ENCODE data around the gene NAV3. TPM values are rescaled to one million over a fixed set of nuclear protein-coding genes. Genes with fewer than 3 reads are reported as not detected.

Gene NAV3
- total and polyA plus RNA-seq, 4 donors = 1.6 to 12.5 (median 5.6) TPM

- H3K4me1 ChIP-seq (ENCODE audit: control insufficient read depth in 5 of 5, insufficient read depth in 5 of 5, low read length in 5 of 5) = peaks cover 0 to 20% (median 4%) of the 10 kb centered on the region in 5 donors
- no peak overlapping the region for H3K27ac ChIP-seq (ENCODE audit: low read depth in 1 of 2, low read length in 1 of 2)
- ATAC-seq (ENCODE audit: insufficient read depth, low FRiP score) (no peak), DNase-seq (peak in 2 of 3 donors; percentile 83 to 85)
- H3K27me3 ChIP-seq (ENCODE audit: control insufficient read depth in 3 of 3, insufficient read depth in 3 of 3, low read length in 2 of 3) = no peaks in the 10 kb centered on the region
- WGBS, 2 donors = 57 to 59% methylated on average over 2 of the region's 2 CpGs
- no peaks in the 10 kb centered on the region for H3K36me3 ChIP-seq (ENCODE audit: control insufficient read depth in 4 of 4, insufficient read depth in 4 of 4, low read length in 4 of 4)
- H3K4me3 ChIP-seq = no peak overlapping the region
- H3K9me3 ChIP-seq (ENCODE audit: control insufficient read depth in 4 of 4, insufficient read depth in 3 of 4, low read length in 3 of 4) = no peaks in the 10 kb centered on the region
- no peak overlapping the region for H3K9ac ChIP-seq (ENCODE audit: insufficient read depth in 1 of 2, low read length in 2 of 2)
- TF ChIP-seq, protein P1, sequence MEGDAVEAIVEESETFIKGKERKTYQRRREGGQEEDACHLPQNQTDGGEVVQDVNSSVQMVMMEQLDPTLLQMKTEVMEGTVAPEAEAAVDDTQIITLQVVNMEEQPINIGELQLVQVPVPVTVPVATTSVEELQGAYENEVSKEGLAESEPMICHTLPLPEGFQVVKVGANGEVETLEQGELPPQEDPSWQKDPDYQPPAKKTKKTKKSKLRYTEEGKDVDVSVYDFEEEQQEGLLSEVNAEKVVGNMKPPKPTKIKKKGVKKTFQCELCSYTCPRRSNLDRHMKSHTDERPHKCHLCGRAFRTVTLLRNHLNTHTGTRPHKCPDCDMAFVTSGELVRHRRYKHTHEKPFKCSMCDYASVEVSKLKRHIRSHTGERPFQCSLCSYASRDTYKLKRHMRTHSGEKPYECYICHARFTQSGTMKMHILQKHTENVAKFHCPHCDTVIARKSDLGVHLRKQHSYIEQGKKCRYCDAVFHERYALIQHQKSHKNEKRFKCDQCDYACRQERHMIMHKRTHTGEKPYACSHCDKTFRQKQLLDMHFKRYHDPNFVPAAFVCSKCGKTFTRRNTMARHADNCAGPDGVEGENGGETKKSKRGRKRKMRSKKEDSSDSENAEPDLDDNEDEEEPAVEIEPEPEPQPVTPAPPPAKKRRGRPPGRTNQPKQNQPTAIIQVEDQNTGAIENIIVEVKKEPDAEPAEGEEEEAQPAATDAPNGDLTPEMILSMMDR (IDR thresholded peaks at IDR 0.05; ENCODE audit: control extremely low read depth, extremely low read depth) = no peak
Observed at GRCh38 chr12:77946541-77947061, 115.9 kb downstream of the NAV3 start.

DNA sequence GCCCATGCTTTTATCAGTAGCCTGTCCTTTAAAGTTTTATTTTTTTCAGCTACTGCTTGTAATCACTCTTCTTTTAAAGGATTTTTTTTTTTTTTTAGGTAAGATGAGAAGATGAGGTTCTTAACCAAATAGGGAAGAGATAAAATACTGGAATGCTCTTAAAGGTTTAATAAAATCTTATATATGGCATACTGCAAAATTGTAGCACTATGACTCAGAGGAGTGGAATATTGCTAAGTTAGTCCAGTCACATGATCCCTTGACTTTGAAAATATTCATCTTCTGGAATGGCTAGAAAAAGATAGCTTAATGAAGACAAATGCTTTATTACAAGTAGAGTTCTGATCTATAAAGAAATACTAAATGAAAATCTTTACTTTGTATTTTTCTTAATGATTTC, 116.6 kb downstream of the NAV3 start:
- peaks cover 0 to 18% (median 4%) of the 10 kb centered on the region in 5 donors for H3K4me1 ChIP-seq (ENCODE audit: control insufficient read depth in 5 of 5, insufficient read depth in 5 of 5, low read length in 5 of 5)
- no peak overlapping the region for H3K27ac ChIP-seq (ENCODE audit: low read depth in 1 of 2, low read length in 1 of 2)
- no peaks in the 10 kb centered on the region for H3K27me3 ChIP-seq (ENCODE audit: control insufficient read depth in 3 of 3, insufficient read depth in 3 of 3, low read length in 2 of 3)
- TF ChIP-seq, protein P1 (IDR thresholded peaks at IDR 0.05; ENCODE audit: control extremely low read depth, extremely low read depth) = no peak
- no peaks in the 10 kb centered on the region for H3K9me3 ChIP-seq (ENCODE audit: control insufficient read depth in 4 of 4, insufficient read depth in 3 of 4, low read length in 3 of 4)
- H3K4me3 ChIP-seq = no peak overlapping the region
- ATAC-seq (ENCODE audit: insufficient read depth, low FRiP score) (no peak), DNase-seq (no peak)
- H3K9ac ChIP-seq (ENCODE audit: insufficient read depth in 1 of 2, low read length in 2 of 2) = no peak overlapping the region
- H3K36me3 ChIP-seq (ENCODE audit: control insufficient read depth in 4 of 4, insufficient read depth in 4 of 4, low read length in 4 of 4) = no peaks in the 10 kb centered on the region

- DNase-seq = no peak
- Histone ChIP-seq H3K27ac (ENCODE audit: low read depth in 1 of 2, low read length in 1 of 2) (no peak overlapping the region), H3K9ac (ENCODE audit: insufficient read depth in 1 of 2, low read length in 2 of 2) (no peak overlapping the region), H3K27me3 (ENCODE audit: control insufficient read depth in 3 of 3, insufficient read depth in 3 of 3, low read length in 2 of 3) (no peaks in the 10 kb centered on the region), H3K36me3 (ENCODE audit: control insufficient read depth in 4 of 4, insufficient read depth in 4 of 4, low read length in 4 of 4) (no peaks in the 10 kb centered on the region), H3K9me3 (ENCODE audit: control insufficient read depth in 4 of 4, insufficient read depth in 3 of 4, low read length in 3 of 4) (no peaks in the 10 kb centered on the region), H3K4me3 (no peak overlapping the region), H3K4me1 (ENCODE audit: control insufficient read depth in 5 of 5, insufficient read depth in 5 of 5, low read length in 5 of 5) (peaks cover 0 to 18% (median 4%) of the 10 kb centered on the region in 5 donors)
- ATAC-seq (ENCODE audit: insufficient read depth, low FRiP score) = no peak
- TF ChIP-seq, protein P1 (IDR thresholded peaks at IDR 0.05; ENCODE audit: control extremely low read depth, extremely low read depth) = no peak
- WGBS, 2 donors = 93% methylated on average over 1 of the region's 1 CpG
Observed at GRCh38 chr12:77947746-77948145, 117.1 kb downstream of the NAV3 start.

GRCh38 chr12:77949943-77950342, 119.2 kb downstream of the NAV3 start:
- ATAC-seq (ENCODE audit: insufficient read depth, low FRiP score) (no peak), DNase-seq (no peak)
- Histone ChIP-seq H3K9me3 (ENCODE audit: control insufficient read depth in 4 of 4, insufficient read depth in 3 of 4, low read length in 3 of 4) (no peaks in the 10 kb centered on the region), H3K27ac (ENCODE audit: low read depth in 1 of 2, low read length in 1 of 2) (no peak overlapping the region), H3K27me3 (ENCODE audit: control insufficient read depth in 3 of 3, insufficient read depth in 3 of 3, low read length in 2 of 3) (no peaks in the 10 kb centered on the region), H3K4me3 (no peak overlapping the region), H3K36me3 (ENCODE audit: control insufficient read depth in 4 of 4, insufficient read depth in 4 of 4, low read length in 4 of 4) (no peaks in the 10 kb centered on the region), H3K9ac (ENCODE audit: insufficient read depth in 1 of 2, low read length in 2 of 2) (no peak overlapping the region), H3K4me1 (ENCODE audit: control insufficient read depth in 5 of 5, insufficient read depth in 5 of 5, low read length in 5 of 5) (peaks cover 0 to 10% (median 0%) of the 10 kb centered on the region in 5 donors)
- TF ChIP-seq, protein P1 (IDR thresholded peaks at IDR 0.05; ENCODE audit: control extremely low read depth, extremely low read depth) = no peak

All from lung (tissue), 12 donors.